Kidney epithelial cell (primary cell): ENCODE data around the gene NOC3L. TPM values are rescaled to one million over a fixed set of nuclear protein-coding genes. Genes with fewer than 3 reads are reported as not detected.

Experiments
- DNase-seq: peaks from one replicate; pipeline ENCODE4 v3.0.0-alpha.2; 2010; ENCODE audit warnings: low read depth
- H3K27me3 ChIP-seq: 2 replicates; pipeline ENCODE4 v1.6.0; 2011; ENCODE audit warnings: low read length; ENCODE audit not compliant: control insufficient read depth, insufficient read depth
- H3K36me3 ChIP-seq: 2 replicates; pipeline ENCODE4 v1.5.1; 2011; ENCODE audit warnings: low read length; ENCODE audit not compliant: control insufficient read depth, insufficient read depth
- H3K4me3 ChIP-seq: 2 replicates; pipeline ENCODE4 v1.5.1; 2011; ENCODE audit warnings: low read depth, mild to moderate bottlenecking, control low read depth, low read length
- CTCF ChIP-seq: IDR thresholded peaks from 2 replicates; pipeline ENCODE4 v1.5.1; 2011; ENCODE audit warnings: mild to moderate bottlenecking, moderate library complexity, low read length, control low read depth, inconsistent platforms; ENCODE audit not compliant: insufficient read depth, poor library complexity, severe bottlenecking
- total RNA-seq: library from RNA; depleted of rRNA; stranded (reverse); fragments of >200 nt; gene quantifications from 2 replicates; pipeline ENCODE4 v1.2.3, GENCODE V29; 2015

Gene NOC3L
- total RNA-seq, 1 donor from 2014 or later = 17.8 TPM

GRCh38 chr10:94324609-94325233 is 38.0 kb downstream of the NOC3L start:
- DNase-seq = no peak
- Histone ChIP-seq H3K4me3 (no peak overlapping the region), H3K27me3 (no peaks in the 10 kb centered on the region), H3K36me3 (no peaks in the 10 kb centered on the region)
- TF ChIP-seq CTCF = no peak

- H3K4me3 ChIP-seq = no peak overlapping the region
- H3K36me3 ChIP-seq = no peaks in the 10 kb centered on the region
- peak; percentile 80 for TF ChIP-seq CTCF
- no peaks in the 10 kb centered on the region for H3K27me3 ChIP-seq
- no peak for DNase-seq
Measured at GRCh38 chr10:94320285-94320914, 42.3 kb downstream of the NOC3L start.

DNA sequence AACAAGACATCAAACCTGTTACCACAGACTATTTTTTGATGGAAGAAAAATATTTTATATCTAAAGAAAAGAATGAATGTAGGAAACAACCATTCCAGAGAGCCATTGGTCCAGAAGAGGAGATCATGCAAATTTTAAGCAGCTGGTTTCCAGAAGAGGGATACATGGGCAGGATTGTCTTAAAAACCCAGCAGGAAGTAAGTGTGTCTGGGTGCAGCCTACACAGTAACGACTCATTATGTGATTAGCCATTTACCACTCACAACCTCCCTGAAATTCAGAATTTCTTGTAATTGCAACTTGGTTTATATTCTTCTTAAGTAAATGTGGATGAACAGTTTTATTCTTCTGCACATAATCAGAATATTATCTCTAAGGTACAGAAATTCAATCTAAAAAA is 46.2 kb downstream of the NOC3L start:
- no peak for TF ChIP-seq CTCF

GRCh38 chr10:94315975-94316464 is 46.7 kb downstream of the NOC3L start:
- DNase-seq = no peak
- no peak for TF ChIP-seq CTCF
- Histone ChIP-seq H3K4me3 (no peak overlapping the region), H3K27me3 (no peaks in the 10 kb centered on the region), H3K36me3 (no peaks in the 10 kb centered on the region)

More for the DNA sequence above, 46.2 kb downstream of the NOC3L start:
- H3K27me3 ChIP-seq = no peaks in the 10 kb centered on the region
- DNase-seq = no peak
- no peaks in the 10 kb centered on the region for H3K36me3 ChIP-seq
- no peak overlapping the region for H3K4me3 ChIP-seq

GRCh38 chr10:94315024-94315451 is 47.7 kb downstream of the NOC3L start:
- no peaks in the 10 kb centered on the region for H3K27me3 ChIP-seq
- no peaks in the 10 kb centered on the region for H3K36me3 ChIP-seq
- DNase-seq = no peak
- TF ChIP-seq CTCF = no peak
- no peak overlapping the region for H3K4me3 ChIP-seq
